ENCODE measurements around the gene ADCY4.
A peak's percentile ranks its signal among the peaks of the same experiment; 100 is the strongest.
"Not testable (repeated sequence)": the region's sequence is repeated elsewhere in the genome, so short reads cannot be mapped to it uniquely, and the experiment has no call there.

ADCY4 gene

DNA sequence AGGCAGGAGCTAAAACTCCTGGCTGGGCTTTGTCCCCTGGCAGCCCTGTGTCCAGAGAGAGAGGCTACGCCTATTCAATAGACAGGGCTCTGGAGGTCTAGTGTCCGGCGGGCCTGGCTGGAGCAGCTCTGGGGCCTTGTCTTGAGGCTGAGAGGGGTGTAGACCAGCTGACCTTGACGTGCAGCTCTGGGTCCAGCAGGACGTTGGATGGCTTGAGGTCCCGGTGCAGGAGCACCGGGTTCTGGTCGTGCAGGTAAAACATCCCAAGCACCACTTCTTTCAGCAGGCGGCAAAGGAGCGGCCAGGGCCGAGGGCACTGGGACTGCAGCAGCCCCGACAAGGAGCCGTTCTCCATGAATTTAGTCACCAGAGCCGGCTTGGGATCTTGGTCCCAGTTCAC is 4.0 kb upstream of the ADCY4 start:
- no peak for DNase-seq

DNA sequence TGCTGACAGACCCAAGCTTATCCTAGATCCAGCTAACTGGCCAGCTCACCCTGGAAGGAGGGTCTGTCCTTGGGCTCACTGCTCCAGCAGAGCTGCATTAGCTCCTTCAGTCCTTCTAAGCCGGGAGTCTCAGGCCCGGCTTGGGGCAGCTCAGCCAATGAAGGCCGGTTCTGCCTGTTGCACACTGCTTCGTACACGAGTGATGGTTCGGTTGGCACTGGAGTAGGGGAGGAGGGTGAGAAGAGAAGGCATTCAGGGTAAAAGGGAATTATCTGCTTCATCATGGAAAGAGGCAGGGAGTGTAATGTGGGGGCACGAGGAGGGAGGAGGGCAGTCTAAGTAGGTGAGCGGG is 2.9 kb upstream of the ADCY4 start:
- no peak for DNase-seq

DNA sequence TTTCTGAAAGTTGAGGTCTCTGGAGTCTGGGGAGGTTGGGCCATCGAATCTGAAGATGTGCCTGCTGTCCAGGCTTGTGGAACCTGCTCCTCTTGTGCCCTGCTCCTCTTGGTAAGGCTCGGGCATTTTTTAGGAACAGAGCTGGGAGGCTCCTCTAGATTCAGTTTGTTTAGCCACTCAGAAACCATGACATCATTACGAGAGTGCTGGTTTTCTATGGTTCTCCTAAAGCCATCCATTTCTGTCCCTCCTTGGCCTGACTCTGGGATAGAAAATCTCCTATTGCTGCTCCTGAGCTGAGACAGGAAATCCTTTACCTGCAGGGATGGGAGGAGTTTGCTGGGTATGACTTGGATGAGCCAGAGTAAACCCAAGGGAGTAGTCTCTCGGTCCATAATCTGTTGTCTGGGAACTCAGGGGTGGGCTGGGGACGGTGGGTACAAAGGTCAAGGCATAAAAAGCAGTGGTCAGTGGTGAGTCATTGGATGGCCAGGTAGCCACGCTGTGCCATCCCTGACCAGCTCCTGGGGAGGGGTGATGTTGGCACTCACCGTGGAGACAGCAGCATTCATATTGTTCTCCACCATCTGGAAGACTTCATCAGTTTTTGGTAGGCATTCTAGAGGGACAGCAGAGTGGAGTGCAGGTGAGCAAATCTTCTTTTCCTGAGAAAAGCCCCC is 2.4 kb upstream of the ADCY4 start:
- DNase-seq: no peak

DNA sequence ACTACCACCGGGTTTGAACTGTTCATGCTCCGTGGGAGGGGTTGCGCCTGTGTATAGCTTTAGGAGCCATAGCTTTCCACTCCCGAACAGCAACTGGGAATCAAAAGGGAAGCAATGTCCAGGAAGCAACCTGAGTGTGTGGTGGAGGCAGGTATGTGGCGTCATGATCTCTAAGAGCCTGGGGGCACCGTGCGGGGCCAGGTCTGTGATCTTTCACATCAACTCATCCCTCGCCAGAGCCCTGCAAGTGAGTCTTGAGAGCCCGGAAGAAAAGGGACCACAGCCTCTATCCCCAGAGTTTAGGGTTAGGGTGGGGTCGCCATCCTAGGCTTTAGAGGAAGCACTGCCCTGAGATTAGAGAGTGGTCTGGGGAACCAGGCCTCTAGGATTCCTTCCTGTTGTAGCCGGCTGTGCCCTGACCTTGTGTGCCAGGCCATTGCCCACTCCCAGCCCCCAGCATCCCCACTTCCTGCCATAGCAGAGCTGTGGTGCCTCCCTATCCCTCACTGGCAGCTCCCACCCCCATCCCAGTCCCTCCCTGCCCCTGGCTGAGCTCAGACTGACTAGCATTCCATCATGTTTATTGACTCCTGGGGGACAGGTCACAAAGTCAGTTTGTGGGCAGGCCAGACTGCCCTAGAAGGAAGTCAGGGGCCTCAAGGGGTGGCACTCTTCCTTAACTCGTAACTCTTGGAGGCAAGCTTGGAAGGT is 745 bp upstream of the ADCY4 start:
- DNase-seq: no peak

DNA sequence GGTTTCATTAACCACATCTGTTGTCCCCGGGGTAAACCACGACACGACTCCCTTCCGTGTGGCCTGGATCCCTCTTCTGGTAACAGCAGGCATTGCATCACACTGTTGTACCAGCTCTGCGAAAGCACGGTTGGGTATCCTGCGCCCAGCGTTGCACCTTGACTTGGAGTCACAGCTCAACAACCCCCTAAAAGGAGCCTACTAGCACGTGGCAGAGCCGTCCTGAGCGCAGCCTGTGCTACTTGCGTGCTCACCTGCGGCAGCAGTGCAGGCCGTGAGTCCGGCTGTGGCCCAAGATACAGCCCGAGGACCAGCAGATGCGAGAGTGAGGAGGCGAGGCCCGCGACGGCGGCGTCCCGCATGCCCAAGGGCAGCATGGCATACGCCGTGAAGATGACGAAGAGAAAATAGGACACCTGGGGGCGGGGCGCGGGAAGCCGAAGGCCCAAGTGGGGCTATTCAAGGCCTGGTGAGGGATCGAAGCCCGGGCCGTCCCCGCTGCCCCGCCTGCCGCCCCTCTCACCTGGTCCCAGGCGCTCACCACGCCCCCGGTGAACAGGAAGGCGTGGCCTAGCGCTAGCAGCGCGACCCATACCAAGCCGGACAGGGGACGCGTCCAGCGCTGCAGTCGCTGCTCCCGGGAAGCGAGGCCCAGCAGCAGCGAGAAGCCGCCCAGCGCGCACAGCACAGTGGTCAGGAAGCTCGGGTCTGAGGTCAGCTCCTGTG is 2.4 kb downstream of the ADCY4 start:
- DNase-seq: peak; percentile 64

DNA sequence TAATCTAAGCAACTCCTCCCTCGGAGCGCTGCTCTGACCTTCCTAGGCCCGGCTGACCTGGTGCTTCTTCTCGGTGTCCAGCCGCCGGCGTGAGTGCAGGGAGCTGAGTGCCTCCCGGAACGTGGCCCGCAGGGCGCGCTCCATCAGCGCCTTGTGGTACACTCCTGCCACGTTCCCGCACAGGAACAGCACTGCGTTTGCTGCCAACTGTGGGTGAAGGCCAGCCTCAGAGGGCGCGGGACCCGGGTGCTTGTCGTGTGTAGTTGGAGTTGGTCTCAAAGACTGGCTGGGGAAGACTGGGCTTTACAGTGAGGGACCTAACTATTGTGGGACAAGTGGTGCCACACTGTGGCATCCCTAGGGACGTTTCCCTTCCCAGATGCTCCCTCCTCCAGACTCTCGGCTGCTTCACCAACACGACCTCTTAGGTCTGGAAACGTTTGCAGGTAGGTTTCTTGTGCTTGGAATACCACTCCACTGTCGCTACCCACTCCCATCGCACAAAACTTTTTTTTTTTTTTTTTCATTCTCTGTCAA is 3.1 kb downstream of the ADCY4 start:
- no peak for DNase-seq

DNA sequence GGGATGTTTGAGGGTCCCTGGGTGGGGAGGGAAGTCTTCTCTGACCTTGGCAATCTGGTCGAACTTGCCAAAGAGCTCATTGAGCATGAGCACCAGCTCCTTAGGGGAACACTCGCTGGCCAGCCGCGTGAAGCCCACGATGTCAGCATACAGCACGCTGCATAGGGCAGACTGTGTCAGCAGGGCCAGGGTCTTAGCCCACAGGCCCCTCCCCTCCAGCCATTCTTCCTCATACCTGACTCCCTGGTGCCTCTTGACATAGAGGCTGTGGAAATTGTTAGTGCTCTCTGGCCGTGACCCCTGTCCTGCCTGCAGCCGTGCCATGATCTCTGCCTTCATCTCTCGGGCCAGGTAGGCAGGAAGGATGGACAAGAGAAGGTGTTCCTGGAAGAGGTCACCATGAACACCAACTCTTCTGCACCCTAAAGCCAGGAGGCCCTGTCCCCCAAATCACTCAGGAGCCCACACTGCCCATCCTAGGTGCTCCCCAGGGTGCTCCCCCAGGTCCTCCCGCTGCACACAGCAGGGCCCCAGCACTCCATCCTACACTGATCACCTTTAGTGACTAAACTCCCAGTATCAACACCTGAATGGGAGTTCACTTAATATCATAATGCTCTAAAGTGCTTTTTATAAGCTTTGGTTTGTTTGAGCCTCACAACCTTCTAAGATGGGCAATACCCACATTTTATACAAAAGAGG is 3.7 kb downstream of the ADCY4 start:
- DNase-seq: no peak

DNA sequence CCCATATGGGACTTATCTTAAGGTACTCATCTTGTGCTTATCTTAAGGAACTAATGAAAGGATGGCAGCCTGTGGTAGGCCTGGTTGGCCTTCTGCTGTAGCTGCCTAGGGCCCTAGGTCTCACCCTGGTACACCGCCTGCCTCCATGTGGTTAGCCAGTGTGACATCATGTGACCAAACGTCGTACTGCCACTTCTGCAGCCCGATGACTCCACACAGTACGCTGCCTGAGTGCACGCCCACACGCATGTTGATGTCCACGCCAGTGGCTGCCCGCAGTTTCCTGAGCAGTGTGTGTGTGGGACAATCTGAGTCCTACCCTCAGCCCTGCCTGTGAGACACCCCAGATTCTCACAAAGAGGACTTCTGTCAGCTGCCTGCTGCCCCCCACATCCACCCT is 5.1 kb downstream of the ADCY4 start:
- DNase-seq: no peak

DNA sequence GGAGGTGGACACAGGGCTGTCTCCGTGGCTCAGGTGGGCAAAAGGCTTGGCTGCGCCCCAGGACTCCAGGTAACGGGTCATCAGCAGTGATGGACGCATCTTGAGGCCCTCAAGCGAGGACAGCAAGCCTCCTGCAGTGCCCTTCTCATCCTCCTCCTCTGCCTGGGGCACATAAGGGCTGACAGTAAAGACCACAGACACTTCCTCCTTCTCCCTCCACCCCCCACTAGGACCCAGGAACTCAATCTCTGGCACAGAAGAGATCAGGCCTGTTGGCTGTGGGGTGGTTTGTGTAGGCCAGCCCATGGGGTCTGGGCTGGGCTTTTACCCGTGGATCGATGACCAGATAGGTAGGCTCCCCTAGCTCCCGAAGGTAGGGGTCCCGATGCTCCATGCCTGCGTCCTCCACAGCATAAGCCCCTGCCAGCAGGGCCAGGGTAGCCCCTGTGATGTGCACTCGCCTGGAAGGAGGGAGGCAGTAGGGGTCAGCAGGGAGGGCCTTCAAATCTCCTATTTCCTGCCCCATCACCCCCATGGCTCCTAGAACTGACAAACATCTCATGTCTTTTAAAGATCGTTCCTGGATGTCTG is 5.7 kb downstream of the ADCY4 start:
- DNase-seq: no peak

DNA sequence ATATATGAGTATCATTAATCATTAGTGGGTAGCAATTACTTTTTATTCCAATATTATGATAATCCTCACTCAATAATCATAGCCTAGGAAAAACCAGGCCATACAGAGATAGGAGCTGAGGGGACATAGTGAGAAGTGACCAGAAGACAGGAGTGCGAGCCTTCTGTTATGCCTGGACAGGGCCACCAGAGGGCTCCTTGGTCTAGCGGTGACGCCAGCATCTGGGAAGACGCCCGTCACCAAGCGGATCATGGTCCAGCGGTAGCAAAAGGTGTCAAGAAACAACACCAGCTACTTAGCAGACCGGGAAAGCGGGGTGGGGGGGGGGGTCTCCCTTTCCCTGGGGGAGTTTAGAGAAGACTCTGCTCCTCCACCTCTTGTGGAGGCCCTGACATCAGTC is 7.0 kb downstream of the ADCY4 start:
- DNase-seq: not testable (repeated sequence)

DNA sequence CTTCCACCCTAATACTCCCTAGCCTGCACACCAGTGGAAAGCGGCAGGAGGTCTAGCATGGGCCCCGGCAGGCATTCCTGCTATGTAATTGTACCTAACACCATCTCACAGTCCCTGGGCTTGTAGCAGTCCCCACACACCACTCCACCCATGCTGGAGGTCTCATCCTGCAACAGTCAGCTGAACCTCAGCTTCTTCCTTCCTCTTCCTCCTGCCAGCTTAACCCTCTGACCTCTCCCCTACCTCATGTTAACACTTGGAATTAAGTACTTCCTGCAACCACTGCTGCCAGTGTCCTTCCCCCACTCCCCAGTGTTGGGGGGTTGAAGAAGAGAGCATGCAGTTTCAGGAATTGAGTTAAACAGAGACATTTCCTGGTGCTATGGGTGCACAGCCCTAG is 7.6 kb downstream of the ADCY4 start:
- DNase-seq: no peak

DNA sequence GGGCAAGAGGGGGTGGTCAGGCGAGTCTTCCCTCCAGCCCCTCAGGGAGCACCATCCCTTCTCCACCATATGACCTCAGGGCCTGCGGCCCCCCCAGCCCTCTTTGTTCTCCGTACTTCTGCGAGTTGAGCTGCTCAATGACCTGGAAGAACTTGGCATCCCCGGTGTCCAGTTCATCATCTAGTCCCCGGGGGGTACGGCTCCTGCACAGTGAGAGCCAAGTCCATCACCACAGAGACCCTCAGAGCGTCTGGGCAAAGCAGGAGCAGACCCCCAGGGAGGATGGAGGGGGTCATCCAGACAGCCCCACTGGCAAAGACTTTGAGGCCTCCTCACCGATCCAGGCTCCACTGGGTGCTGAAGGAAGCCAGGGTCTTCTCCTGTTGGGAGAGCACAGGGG is 8.9 kb downstream of the ADCY4 start:
- DNase-seq: no peak

DNA sequence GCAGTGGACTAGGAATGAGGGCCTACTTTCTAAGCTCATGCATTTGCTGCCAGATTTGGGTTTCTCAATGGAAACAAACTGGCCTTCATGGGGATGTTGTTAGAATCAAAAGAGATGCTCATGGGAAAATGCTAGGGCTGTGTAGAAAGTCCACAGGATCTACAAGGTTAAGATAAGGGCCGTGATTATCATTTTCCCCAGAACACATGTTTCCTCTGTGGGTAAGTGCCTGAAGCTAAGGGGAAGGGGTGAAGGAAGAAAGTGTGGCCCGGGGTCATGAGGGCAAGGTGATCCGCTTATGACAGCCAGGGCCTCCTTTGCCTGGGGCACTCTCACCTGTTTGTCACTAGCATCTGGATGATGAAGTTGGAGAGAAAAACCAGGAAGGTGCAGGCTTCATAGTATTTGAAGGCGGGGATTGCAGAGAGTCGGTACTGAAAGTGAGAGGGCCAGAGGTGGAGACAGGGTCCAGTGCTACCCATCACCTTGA is 9.8 kb downstream of the ADCY4 start:
- DNase-seq: no peak

DNA sequence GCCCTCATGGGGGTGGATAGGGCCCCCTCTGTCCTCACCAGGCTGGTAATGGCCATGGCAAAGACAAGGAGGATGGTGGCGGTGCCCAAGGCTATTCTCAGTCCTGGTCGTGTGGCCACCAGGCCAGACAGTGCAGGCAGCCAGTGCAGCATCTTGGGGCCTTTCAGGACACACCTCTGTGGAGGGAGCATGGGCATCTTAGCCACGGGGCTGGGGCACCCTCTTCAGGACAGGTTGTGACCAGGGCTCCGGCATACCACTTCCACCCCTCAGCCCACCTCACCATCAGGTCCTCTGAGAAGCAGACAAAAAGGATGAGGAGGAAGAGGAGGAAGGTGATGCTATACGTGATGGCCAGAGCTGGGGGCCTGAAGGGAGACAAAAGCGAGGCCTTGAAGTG is 10.8 kb downstream of the ADCY4 start:
- no peak for DNase-seq

DNA sequence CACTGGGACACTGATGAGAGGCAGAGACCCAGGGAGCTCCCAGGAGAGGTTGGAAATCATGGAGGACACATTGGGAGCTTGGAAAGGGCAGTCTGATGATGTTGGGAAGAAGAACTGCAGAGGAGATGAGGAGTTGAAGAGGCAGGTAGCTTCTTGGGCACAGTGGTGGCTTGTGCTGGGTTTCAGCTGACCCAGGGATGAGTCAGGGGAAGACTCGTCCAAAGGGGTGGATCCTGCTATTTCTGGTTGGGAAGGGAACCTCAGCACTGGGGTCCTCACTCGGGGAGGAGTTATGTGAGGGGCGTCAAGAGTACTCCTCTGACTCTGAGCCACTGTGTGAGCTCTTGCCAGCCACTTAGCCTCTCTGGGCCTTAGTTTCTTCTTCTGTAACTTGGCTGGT is 11.5 kb downstream of the ADCY4 start:
- DNase-seq: no peak

DNA sequence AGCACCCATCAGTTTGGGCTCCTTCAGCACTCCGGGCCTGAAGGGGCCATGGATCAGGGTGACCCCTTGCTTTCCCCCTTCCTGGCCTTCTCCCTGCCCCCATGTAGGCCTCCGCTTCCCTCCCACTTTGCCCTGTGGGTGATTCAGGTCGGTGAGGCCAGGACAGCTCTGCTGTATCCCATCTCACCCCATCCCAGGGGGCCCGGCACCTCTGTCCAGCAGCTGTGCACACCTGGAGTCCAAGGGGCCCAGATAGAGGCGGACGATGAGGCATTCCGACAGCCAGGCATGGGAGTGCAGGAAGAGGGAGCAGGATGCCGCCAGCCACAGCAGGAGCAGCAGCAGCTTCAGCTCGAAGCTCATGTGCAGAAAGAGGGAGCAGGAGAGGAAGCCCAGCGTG is 12.2 kb downstream of the ADCY4 start:
- no peak for DNase-seq

DNA sequence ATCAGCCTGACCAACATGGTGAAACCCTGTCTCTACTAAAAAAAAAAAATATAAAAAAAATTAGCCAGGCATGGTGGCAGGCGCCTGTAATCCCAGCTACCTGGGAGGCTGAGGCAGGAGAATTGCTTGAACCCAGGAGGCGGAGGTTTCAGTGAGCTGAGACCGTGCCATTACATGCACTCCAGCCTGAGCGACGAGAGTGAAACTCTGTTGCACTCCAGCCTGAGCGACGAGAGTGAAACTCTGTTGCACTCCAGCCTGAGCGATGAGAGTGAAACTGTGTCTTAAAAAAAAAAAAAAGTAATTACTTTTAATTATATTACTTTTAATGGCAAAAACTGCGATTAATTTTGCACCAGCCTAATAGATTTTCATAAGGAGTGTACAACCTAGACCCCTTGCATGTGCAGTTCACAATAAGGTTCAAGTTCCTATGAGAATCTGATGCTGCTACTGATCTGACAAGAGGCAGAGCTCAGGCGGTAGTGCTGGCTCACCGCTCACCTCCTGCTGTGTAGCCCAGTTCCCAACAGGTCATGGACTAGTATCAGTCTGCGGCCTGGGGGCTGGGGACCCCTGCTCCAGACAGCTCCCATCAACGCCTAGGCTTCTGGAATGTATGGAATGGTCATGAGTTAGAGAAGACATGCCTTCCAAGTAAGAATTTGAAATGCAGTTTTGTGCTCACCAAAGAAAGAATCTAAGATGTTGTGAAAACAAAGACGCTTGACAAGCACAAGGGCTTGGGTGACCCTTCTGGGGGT is 13.5 kb downstream of the ADCY4 start:
- no peak for DNase-seq

DNA sequence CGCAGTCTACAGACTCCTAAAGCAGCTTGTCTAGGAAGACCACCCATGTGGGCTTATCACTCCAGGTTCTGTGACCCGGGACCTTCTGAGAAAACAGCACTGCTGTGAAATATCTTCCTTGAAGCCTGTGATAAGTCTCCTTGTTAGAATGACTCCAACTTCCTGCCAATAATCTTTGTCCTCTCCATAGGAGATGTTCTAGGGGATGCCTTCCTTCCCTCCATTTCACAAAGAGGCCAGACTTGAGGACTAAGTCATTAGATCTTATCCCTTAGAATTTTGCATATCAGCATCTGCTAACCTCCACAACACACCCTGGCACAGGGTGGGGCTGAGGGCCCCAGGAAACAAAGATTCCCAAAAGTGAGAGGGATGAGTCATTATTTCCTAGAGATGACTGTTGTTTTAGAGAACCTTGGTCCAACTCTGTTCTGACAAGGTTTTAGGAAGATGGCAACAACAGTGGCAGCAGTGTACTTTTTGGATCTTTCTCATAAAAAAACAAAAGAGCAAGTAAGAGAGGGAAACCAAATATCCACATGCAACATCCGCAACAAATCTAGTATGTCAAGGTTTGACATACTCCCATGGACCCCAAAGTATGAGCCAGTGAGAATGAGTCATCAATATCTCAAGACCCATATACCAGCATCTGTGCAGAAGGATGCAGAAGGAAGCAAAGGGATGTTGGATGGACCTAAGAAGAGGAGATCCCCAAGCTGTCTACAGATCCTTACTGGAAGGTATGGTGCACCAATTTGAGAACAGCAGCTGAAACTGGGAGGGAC is 17.5 kb downstream of the ADCY4 start:
- peak; percentile 49 for DNase-seq

DNA sequence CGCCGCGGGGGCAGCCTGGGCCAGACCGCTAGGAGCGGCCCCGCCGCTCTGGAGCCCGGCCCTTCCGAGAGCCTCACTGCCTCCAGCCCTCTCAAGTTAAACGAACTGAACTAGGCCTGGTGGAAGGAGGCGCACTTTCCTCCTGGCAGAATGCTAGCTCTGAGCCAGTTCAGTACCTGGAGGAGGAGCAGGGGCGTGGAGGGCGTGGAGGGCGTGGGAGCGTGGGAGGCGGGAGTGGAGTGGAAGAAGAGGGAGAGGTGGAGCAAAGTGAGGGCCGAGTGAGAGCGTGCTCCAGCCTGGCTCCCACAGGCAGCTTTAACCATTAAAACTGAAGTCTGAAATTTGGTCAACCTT is 18.3 kb downstream of the ADCY4 start:
- DNase-seq: no peak

DNA sequence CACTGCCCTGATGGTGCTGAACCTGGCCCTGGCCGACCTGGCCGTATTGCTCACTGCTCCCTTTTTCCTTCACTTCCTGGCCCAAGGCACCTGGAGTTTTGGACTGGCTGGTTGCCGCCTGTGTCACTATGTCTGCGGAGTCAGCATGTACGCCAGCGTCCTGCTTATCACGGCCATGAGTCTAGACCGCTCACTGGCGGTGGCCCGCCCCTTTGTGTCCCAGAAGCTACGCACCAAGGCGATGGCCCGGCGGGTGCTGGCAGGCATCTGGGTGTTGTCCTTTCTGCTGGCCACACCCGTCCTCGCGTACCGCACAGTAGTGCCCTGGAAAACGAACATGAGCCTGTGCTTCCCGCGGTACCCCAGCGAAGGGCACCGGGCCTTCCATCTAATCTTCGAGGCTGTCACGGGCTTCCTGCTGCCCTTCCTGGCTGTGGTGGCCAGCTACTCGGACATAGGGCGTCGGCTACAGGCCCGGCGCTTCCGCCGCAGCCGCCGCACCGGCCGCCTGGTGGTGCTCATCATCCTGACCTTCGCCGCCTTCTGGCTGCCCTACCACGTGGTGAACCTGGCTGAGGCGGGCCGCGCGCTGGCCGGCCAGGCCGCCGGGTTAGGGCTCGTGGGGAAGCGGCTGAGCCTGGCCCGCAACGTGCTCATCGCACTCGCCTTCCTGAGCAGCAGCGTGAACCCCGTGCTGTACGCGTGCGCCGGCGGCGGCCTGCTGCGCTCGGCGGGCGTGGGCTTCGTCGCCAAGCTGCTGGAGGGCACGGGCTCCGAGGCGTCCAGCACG is 18.9 kb downstream of the ADCY4 start:
- DNase-seq: no peak
